GM23248 (cell line): ENCODE measurements around the gene DST. TPM values are rescaled to one million over a fixed set of nuclear protein-coding genes. Genes with fewer than 3 reads are reported as not detected.
A peak's percentile ranks its signal among the peaks of the same experiment; 100 is the strongest.

Experiments
- DNase-seq: peaks from one replicate; pipeline ENCODE4 v3.0.0-alpha.2; 2015
- H2AFZ ChIP-seq: fragments of 200-600 bp; sonication (generic); 2 replicates; pipeline ENCODE4 v1.6.1; 2016; ENCODE audit warnings: antibody characterized with exemption
- H3F3A ChIP-seq: fragments of 200-600 bp; sonication (generic); 2 replicates; pipeline ENCODE4 v1.6.1; 2016; ENCODE audit warnings: mild to moderate bottlenecking, antibody characterized with exemption, mixed run types; ENCODE audit not compliant: insufficient read depth
- H3K27ac ChIP-seq: fragments of 200-600 bp; sonication (generic); 2 replicates; pipeline ENCODE4 v1.5.1; 2016; ENCODE audit warnings: mild to moderate bottlenecking
- H3K27me3 ChIP-seq: fragments of 200-600 bp; sonication (generic); replicated peaks from 2 replicates; pipeline ENCODE4 v1.6.1; 2016; ENCODE audit warnings: mild to moderate bottlenecking; ENCODE audit not compliant: insufficient read depth
- H3K36me3 ChIP-seq: fragments of 200-600 bp; sonication (generic); 2 replicates; pipeline ENCODE4 v1.6.1; 2016; ENCODE audit warnings: low read depth, mild to moderate bottlenecking
- H3K4me1 ChIP-seq: fragments of 200-600 bp; sonication (generic); 2 replicates; pipeline ENCODE4 v1.6.1; 2016; ENCODE audit warnings: mild to moderate bottlenecking; ENCODE audit not compliant: insufficient read depth
- H3K4me2 ChIP-seq: fragments of 200-600 bp; sonication (generic); one replicate; pipeline ENCODE4 v1.6.1; 2016; ENCODE audit warnings: mild to moderate bottlenecking; ENCODE audit not compliant: unreplicated experiment
- H3K4me3 ChIP-seq: fragments of 200-600 bp; sonication (generic); 2 replicates; pipeline ENCODE4 v1.5.1; 2016; ENCODE audit warnings: mild to moderate bottlenecking
- H3K79me2 ChIP-seq: fragments of 200-600 bp; sonication (generic); 2 replicates; pipeline ENCODE4 v1.6.1; 2016; ENCODE audit warnings: mild to moderate bottlenecking; ENCODE audit not compliant: insufficient read depth
- H3K9ac ChIP-seq: fragments of 200-600 bp; sonication (generic); 2 replicates; pipeline ENCODE4 v1.6.1; 2016; ENCODE audit warnings: mild to moderate bottlenecking
- H3K9me2 ChIP-seq: fragments of 200-600 bp; sonication (generic); 2 replicates; pipeline ENCODE4 v1.6.1; 2016; ENCODE audit warnings: mixed run types, mild to moderate bottlenecking, moderate library complexity; ENCODE audit not compliant: insufficient read depth
- H3K9me3 ChIP-seq: fragments of 200-600 bp; sonication (generic); one replicate; pipeline ENCODE4 v1.6.1; 2017; ENCODE audit warnings: low read depth
- H4K20me1 ChIP-seq: fragments of 200-600 bp; sonication (generic); 2 replicates; pipeline ENCODE4 v1.6.0; 2016; ENCODE audit not compliant: insufficient read depth
- EZH2 ChIP-seq: fragments of 200-600 bp; sonication (generic); IDR thresholded peaks from 2 replicates; pipeline ENCODE4 v1.6.1; 2018; ENCODE audit warnings: antibody characterized with exemption, mild to moderate bottlenecking; ENCODE audit not compliant: insufficient read depth, poor library complexity, severe bottlenecking
- EZH2phosphoT487 ChIP-seq: fragments of 200-600 bp; sonication (generic); IDR thresholded peaks from 2 replicates; pipeline ENCODE4 v1.6.1; 2018; ENCODE audit warnings: antibody characterized with exemption, moderate library complexity, mild to moderate bottlenecking, low read depth; ENCODE audit not compliant: insufficient read depth
- WGBS, 2 experiments: methylation state at CpG; one replicate each; pipeline ENCODE4 v1.1.6; 2015 to 2017; ENCODE audit warnings: low lambda C conversion rate in 2 of 2, low coverage in 1 of 2; ENCODE audit errors: missing lambda C conversion rate in 2 of 2; 5-methylcytosine and 5-hydroxymethylcytosine counted together
- in situ Hi-C: fragments of 300-500 bp; cut with MboI; formaldehyde crosslinking; loops from 2 replicates; pipeline ENCODE4 v1.15.0; 2020
- polyA plus RNA-seq: library from polyadenylated mRNA; unstranded; fragments of >200 nt; fragmentation: Nextera tagmentation; extraction: Ambion mirVana; gene quantifications from 2 replicates; pipeline ENCODE4 v1.2.1, GENCODE V29; 2016
- total RNA-seq: library from RNA; depleted of rRNA; stranded (reverse); fragments of >200 nt; shearing (Covaris generic); gene quantifications from 2 replicates; pipeline ENCODE4 v1.2.3, GENCODE V29; 2014

The DST gene
- total and polyA plus RNA-seq, 2 experiments from 2014 or later, result 181 to 322 TPM

DNA sequence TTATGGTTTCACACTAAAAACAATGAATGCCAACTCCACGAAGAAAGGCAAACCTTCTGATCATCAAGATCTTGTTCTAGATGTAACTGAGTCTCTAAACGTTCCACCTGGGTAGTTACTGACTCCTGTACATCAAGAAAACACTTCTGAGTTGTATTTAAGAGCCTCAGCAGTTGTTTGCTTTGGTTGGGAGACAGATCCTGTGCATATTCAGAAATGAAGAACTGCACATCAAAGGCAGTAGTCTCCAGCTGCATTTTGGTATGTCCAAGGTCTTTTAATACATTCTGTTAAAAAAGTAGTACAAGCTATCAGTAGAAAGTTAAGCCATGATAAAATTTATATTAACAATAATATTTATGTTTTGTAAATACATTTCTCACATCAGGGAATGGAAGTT lies 41.3 kb downstream of the DST start:
- WGBS, 2 experiments, result 75% methylated on average over 2 of the region's 2 CpGs
- Histone ChIP-seq H3K9me3 (no peaks in the 10 kb centered on the region), H3K27me3 (no peaks in the 10 kb centered on the region), H3K4me3 (no peak overlapping the region), H3K79me2 (peaks cover 10% of the 10 kb centered on the region; the same call in 1 of the 2 replicates), H3F3A (peaks cover 90% of the 10 kb centered on the region), H3K36me3 (peaks cover 96% of the 10 kb centered on the region), H3K9ac (no peak overlapping the region), H2AFZ (no peak overlapping the region), H3K27ac (no peak overlapping the region), H3K4me2 (no peak overlapping the region), H4K20me1 (no peaks in the 10 kb centered on the region), H3K4me1 (peaks cover 4% of the 10 kb centered on the region; the same call in 1 of the 2 replicates), H3K9me2 (no peaks in the 10 kb centered on the region)
- DNase-seq, result no peak
- in situ Hi-C loops, result no loop called here
- no peak for TF ChIP-seq EZH2
- no peak for TF ChIP-seq EZH2phosphoT487

DNA sequence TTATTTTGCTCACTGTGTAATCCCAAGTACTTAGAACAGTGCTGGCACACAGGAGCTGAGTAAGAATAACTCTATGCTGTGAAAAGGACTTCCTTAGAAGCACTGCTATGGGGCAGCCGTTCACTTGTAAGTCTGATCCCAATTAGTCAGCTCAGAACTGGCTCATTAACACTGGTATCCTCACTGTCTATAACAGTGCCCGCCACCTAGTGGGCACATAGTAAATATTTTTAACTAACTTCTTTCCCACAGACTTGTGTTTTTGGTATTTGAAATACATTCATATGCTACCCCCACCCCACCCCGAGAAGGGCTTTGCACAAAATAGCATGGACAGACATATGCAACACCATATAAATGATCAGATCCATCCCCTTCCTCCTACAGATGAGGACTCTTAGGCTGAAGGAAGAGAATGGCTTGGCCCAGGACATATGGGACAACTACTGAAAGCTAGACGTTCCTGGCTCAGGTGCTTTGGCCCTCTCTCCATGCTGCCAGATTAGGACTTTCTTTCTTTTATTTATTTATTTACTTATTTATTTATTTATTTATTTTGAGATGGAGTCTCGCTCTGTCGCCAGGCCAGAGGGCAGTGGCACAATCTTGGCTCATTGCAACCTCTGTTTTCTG lies 47.1 kb downstream of the DST start:
- H3K27me3 ChIP-seq, result no peaks in the 10 kb centered on the region
- no peak overlapping the region for H3K9ac ChIP-seq
- H3K4me2 ChIP-seq, result no peak overlapping the region
- peaks cover 83% of the 10 kb centered on the region for H3F3A ChIP-seq
- no peaks in the 10 kb centered on the region for H3K9me3 ChIP-seq
- no peak for TF ChIP-seq EZH2phosphoT487
- no peak for TF ChIP-seq EZH2
- H3K4me1 ChIP-seq, result peaks cover 9% of the 10 kb centered on the region; the same call in 1 of the 2 replicates
- DNase-seq, result peak; percentile 77
- H2AFZ ChIP-seq, result no peak overlapping the region
- H3K9me2 ChIP-seq, result no peaks in the 10 kb centered on the region
- H3K79me2 ChIP-seq, result peaks cover 18% of the 10 kb centered on the region; the same call in 1 of the 2 replicates
- no peaks in the 10 kb centered on the region for H4K20me1 ChIP-seq
- in situ Hi-C loops, result loop anchor here (10.0 kb wide), 1 partner anchor 241 kb away; no protein-coding TSS in a partner anchor
- no peak overlapping the region for H3K4me3 ChIP-seq
- H3K27ac ChIP-seq, result peak overlapping the region; percentile 19; the same call in 1 of the 2 replicates
- peaks cover 81% of the 10 kb centered on the region for H3K36me3 ChIP-seq
- 41% methylated on average over 6 of the region's 6 CpGs for WGBS, 2 experiments

DNA sequence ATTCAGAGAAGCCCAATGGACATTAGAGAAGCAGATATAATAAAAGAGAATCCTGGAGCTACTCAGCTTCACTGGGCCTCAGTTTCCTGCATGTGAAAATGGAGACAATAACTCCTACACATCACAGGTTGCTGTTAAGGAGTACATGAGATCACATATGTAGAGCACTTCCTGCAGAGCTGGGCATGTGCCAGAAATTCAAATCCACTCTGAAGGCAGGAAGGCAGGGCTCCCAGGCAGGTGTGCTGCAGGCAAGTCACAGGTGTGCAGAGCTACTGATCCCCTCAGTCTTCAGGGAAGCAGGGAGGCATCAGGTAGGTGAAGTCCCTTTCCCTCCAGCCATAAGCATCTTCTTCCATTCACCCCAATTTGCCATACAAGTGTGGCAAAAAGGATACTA lies 48.0 kb downstream of the DST start:
- TF ChIP-seq EZH2phosphoT487 (no peak), EZH2 (no peak)
- in situ Hi-C loops, result loop anchor here (10.0 kb wide), 1 partner anchor 240 kb away; no protein-coding TSS in a partner anchor
- H3F3A ChIP-seq, result peaks cover 78% of the 10 kb centered on the region
- H3K79me2 ChIP-seq, result peaks cover 26% of the 10 kb centered on the region
- peaks cover 81% of the 10 kb centered on the region for H3K36me3 ChIP-seq
- H3K4me2 ChIP-seq, result no peak overlapping the region
- H3K27me3 ChIP-seq, result no peaks in the 10 kb centered on the region
- no peaks in the 10 kb centered on the region for H3K9me2 ChIP-seq
- H2AFZ ChIP-seq, result no peak overlapping the region
- H3K27ac ChIP-seq, result peak overlapping the region; percentile 38; the same call in 1 of the 2 replicates
- no peak overlapping the region for H3K4me3 ChIP-seq
- no peaks in the 10 kb centered on the region for H3K9me3 ChIP-seq
- H4K20me1 ChIP-seq, result no peaks in the 10 kb centered on the region
- DNase-seq, result no peak
- peaks cover 9% of the 10 kb centered on the region; the same call in 1 of the 2 replicates for H3K4me1 ChIP-seq
- no peak overlapping the region for H3K9ac ChIP-seq

DNA sequence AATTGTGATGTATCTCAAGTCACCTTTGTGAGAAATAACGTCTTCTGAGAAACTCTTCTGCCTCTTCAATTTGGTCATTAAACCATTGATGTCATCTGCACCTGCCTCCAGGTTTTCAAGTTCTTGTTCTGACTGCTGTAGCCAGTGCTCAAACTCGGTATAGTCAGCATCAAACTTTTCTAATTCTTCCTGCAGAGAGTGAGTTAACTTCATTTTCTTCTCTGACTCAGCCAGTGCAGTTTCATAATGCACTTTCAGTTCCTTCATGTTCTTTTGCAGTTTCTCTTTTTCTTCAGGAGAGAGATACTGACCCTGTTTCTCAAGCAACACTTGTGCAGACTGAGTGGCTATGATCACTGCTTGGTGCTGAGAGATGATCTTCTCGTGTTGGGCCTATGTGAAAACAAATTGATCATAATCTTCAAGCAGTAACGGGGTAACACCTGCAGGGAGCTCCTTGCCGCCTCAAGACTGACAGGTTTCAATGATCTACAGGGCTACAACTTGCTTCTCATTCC lies 48.8 kb downstream of the DST start:
- Histone ChIP-seq H3K4me3 (no peak overlapping the region), H3K27ac (peak overlapping the region; percentile 38), H3K9me2 (no peaks in the 10 kb centered on the region), H3K4me1 (peaks cover 9% of the 10 kb centered on the region; the same call in 1 of the 2 replicates), H3K9ac (no peak overlapping the region), H3F3A (peaks cover 78% of the 10 kb centered on the region), H3K36me3 (peaks cover 81% of the 10 kb centered on the region), H4K20me1 (0 out of 2 replicates have a peak, but pooled peaks cover under 1% of the 10 kb centered on the region), H3K27me3 (no peaks in the 10 kb centered on the region), H2AFZ (no peak overlapping the region), H3K9me3 (no peaks in the 10 kb centered on the region), H3K79me2 (peaks cover 34% of the 10 kb centered on the region), H3K4me2 (no peak overlapping the region)
- in situ Hi-C loops, result loop anchor here (10.0 kb wide), 1 partner anchor 239 kb away; no protein-coding TSS in a partner anchor
- TF ChIP-seq EZH2, result no peak
- no peak for TF ChIP-seq EZH2phosphoT487
- 52 to 55% methylated on average over 5 of the region's 5 CpGs for WGBS, 2 experiments
- DNase-seq, result peak; percentile 54
